ENCODE data around the gene PSAPL1.
A peak's percentile ranks its signal among the peaks of the same experiment; 100 is the strongest.

Gene PSAPL1

DNA sequence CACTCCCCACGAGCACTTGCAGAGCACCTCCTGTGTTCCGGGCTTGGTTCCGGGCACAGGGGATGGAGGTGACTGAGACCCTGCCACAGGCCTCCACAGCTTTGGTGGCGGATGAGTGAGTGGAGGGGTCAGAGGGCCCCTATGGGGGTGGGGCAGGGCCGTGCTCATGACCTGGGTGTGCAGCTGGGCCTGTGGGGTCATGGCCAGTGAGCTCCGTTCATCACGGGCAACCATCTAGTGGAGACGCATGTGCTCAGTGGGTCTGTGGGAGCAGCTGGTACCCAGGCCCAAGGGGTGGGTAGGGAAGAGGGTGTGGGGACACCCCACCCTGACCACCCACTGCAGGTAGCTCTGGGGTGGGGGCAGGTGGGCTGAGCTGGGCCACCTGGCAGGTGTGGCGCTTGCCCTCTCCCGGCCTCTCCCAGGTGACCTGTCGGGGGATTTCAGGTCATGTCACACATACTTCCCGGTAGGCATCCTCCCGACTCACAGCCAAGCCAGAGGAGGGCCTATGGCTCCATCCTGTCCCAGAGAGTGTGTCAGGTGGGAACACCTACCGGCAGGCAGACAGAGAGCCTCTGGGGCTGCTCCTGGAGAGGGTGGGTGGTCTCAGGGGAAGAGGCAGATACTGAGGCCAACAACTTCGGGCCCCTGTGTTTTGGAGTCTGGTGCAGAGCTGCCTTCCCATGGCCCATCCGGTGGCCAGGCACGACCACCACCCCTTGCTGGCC is 3.6 kb downstream of the PSAPL1 start:
- no peak for DNase-seq (ENCODE audit: low spot score)

GRCh38 chr4:7430368-7430964 is 4.3 kb downstream of the PSAPL1 start:
- no peak for DNase-seq (ENCODE audit: low spot score)

DNA sequence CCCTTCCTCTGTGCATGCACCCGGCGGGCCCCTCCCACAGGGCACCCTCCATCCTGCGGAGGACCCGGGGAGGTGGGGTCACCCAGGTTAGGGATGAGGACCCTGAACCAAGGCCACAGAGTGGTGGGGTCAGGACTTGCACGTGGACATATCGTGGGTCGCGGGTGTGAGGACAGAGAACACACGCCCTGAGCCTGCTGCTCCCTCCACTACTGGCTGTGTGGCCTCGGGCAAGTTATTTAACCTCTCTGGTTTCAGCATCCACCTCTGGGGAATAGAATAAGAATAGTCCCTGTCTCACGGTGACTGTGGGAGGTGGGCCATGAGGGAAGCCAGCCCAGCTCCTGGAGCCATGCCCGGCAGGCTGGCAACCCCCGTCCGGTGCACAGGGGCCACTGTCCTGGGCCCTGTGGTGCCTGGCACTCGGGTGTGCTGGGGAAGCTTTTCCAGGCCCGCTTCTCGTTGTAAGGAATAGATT is 5.1 kb downstream of the PSAPL1 start:
- DNase-seq (ENCODE audit: low spot score): no peak

DNA sequence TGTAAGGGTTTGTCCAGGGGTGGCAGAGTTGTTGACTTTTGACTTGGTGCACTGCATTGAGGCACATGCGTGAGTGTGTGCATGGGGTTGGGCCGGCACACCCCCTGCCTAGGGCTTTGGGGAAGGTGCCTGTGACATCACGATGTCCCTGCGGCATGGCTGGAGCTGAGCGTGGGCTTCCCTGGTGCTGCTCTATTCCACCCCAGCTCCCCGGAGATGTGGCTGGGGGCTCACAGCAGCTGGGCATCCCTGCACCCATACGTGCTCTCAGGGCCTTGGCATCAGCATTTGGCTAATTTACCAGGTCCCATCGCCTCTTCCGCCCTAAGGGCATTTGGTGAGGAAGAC is 5.7 kb downstream of the PSAPL1 start:
- DNase-seq (ENCODE audit: low spot score): no peak

DNA sequence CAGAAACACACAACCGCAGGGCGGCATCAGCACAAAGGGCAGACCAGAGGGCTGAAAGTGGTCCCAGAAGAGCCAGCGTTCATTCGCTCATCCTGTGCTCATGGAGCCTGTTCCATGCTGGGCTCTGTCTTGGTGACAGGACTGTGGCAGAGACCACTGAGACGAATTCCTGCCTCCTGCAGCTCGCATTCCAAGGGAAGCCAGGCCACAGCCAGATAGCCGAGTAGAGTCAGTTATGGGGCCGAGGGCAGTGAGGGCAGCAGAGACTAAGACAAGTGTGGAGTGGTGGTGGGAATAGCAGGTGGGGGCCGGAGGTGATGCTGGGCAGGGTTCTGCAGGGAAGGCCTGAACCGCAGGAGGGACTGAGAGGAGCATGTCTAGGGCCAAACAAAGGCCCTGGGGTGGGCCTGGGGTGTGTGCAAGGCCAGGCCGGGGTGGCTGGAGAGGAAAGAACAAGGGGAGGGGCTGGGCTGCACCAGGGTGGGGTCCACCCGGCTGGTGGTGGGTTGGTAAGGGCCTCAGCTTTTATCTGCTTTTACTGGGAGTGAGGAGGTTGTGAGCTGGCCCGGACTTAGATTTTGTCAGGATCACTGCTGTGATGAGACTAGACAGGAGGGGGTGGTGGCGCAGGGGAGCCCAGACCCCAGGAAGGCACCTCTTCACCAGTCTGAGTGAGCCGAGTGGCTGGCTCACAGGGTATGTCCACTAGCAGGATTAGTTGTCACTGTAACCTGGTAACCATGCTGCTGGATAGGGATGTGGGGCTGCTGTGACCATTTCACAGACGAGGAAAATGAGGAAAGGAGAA is 6.3 kb downstream of the PSAPL1 start:
- no peak for DNase-seq (ENCODE audit: low spot score)

- DNase-seq (ENCODE audit: low spot score): no peak
Measured at GRCh38 chr4:7427831-7428260, 6.9 kb downstream of the PSAPL1 start.

GRCh38 chr4:7427361-7427760 is 7.4 kb downstream of the PSAPL1 start:
- no peak for DNase-seq (ENCODE audit: low spot score)

DNA sequence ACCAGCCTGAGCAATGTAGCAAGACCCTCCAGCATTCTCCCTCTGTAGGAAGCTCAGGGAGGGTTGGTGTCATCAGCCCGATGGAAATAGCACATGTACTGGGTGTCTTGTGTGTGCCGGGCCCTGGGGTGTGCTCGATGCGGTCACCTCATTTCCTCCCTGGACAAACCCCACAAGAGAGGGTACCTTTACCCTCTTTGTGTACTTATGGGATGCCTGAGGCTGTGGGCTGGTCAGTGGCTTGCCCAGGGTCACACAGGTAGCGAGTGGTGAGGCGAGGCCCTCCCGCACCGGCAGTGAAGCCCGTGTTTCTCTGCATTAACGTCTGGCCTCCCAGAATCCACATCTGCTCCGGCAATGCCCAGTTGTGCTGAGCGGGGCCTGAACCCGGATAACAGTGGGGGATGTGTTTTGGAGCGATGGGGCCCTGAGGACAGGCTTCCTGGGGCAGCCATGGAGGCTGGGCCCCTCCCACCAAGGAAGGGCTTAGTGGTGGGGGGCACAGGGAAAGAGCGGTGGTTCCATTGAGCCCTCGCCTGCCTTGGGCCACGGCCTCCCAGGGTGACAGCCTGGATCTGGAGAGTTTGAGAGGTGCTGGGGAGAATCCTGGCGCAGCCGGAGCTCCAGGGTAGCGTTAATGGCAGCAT is 8.1 kb downstream of the PSAPL1 start:
- peak; percentile 20 for DNase-seq (ENCODE audit: low spot score)

DNA sequence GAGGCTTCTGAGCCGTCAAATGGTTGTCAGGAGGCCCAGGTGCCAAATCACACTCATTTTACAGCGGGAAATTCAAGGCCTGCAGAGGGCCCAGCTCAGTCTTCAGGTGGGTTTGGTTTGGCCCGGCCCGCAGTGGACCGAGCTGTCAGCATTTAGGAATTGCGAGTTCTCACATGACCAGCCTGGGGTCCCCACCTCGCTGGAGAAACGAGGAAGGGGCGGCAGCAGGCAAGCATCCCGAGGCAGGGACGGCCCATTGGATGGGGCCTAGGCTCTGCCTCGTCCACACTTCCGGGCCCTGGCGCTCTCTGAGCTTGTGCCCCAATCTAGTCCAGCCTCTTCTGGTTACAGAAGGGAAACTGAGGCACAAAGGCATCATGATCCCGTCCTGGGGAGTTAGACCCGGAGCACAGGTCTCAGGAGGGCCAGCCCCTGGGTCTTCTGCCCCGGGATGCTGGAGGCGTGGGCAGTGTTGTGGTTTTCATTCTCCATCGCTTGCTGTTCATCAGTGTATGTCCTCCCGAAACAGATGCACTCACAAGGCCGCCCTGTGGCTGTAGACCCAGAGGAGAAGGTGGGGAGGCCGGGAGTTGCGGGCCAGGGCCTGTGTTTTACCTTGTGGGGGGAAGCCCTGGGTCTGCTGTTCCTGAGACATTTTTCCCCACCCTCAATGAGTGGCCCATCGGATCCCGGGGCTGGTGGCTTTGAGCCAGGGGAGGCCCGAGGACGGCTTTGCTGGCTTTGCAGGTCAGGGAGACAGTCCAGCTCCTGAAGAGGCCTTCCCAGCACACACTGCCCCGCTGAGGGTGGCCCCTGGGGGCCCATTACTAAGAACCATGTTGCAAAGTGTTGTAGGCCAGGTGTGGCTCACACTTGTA is 8.9 kb downstream of the PSAPL1 start:
- peak; percentile 17 for DNase-seq (ENCODE audit: low spot score)

- DNase-seq (ENCODE audit: low spot score): no peak
Measured at GRCh38 chr4:7425124-7425523, 9.6 kb downstream of the PSAPL1 start.

DNA sequence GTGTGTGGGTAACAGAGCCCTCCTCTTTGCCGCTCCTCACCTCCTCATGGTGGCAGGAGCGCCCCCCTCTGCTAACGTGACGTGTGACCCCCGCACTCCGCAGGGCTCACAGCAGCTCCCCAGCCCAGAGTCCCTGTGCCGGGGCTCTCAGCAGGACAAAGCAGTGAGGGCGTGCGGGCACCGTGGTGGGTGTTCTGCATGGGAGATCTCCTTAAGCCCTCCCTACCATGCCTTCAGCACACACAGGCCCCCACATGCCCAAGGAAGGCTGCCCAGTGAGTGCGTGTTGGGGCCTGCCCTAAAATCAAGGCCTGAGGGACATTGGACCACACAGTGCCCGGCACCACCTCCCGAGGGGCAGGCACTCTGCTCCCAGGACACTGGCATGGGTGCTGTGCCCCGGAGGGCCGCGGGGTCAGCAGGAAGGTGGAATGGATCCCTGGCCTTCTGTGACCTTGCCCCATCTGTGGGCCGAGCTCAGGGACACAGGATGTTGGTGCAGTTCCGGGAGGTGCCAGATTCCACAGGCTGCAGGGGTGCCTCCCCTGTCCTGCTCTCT is 10.1 kb downstream of the PSAPL1 start:
- peak; percentile 26 for DNase-seq (ENCODE audit: low spot score)

- peak; percentile 28 for DNase-seq (ENCODE audit: low spot score)
Measured at GRCh38 chr4:7423801-7424552, 10.8 kb downstream of the PSAPL1 start.

- DNase-seq (ENCODE audit: low spot score): peak; percentile 19
Measured at GRCh38 chr4:7423391-7423790, 11.3 kb downstream of the PSAPL1 start.

DNA sequence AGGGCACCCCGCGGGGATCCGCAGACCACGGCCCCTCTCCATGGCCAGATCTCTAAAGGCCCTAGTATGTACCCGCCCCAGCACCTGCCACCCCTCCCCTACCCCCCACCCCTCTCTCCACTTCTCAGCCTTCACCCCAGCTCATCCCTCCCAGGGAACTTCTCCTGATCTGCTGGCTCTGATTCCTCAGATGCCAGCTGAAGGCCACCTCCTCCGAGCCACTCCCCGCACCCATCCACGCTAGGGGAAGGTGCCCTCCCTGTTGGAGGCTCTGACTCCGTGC is 11.9 kb downstream of the PSAPL1 start:
- DNase-seq (ENCODE audit: low spot score): no peak

GRCh38 chr4:7422151-7422897 is 12.4 kb downstream of the PSAPL1 start:
- peak; percentile 27 for DNase-seq (ENCODE audit: low spot score)

GRCh38 chr4:7421356-7422150 is 13.2 kb downstream of the PSAPL1 start:
- DNase-seq (ENCODE audit: low spot score): peak; percentile 26

GRCh38 chr4:7420661-7421040 is 14.1 kb downstream of the PSAPL1 start:
- DNase-seq (ENCODE audit: low spot score): peak; percentile 24

- DNase-seq (ENCODE audit: low spot score): peak; percentile 15
Measured at GRCh38 chr4:7419961-7420660, 14.6 kb downstream of the PSAPL1 start.
